HepG2 (cell line): ENCODE measurements around the gene ING5. TPM values are rescaled to one million over a fixed set of nuclear protein-coding genes. Genes with fewer than 3 reads are reported as not detected.
A peak's percentile ranks its signal among the peaks of the same experiment; 100 is the strongest.

Source experiments
- ARNTL ChIP-seq: sonication (generic); formaldehyde crosslinking; IDR thresholded peaks from 2 replicates; pipeline ENCODE4 v1.4.0; 2020; ENCODE audit warnings: mild to moderate bottlenecking, missing genetic modification reagents
- CENPT ChIP-seq: sonication (generic); formaldehyde crosslinking; IDR thresholded peaks from 2 replicates; pipeline ENCODE4 v1.8.0; 2022; ENCODE audit warnings: low read depth, mild to moderate bottlenecking, moderate library complexity, missing genetic modification reagents
- CHD2 ChIP-seq: IDR thresholded peaks from 2 replicates; pipeline ENCODE4 v1.6.1; 2011; ENCODE audit warnings: low read depth, low read length, improper control_type of control experiment
- DRAP1 ChIP-seq: IDR thresholded peaks from 2 replicates; pipeline ENCODE4 v1.6.1; 2016; ENCODE audit warnings: missing genetic modification reagents, missing compliant biosample characterization
- FOSL2 ChIP-seq: sonication (generic); formaldehyde crosslinking; IDR thresholded peaks from 2 replicates; pipeline ENCODE4 v1.4.0; 2020; ENCODE audit warnings: missing genetic modification reagents
- FOXO4 ChIP-seq: sonication (generic); formaldehyde crosslinking; conservative IDR thresholded peaks from 2 replicates; pipeline ENCODE4 v1.8.1; 2023; ENCODE audit warnings: missing genetic modification reagents
- HMGXB3 ChIP-seq: sonication (generic); formaldehyde crosslinking; IDR thresholded peaks from 2 replicates; pipeline ENCODE4 v1.4.0; 2020; ENCODE audit warnings: missing genetic modification reagents, borderline replicate concordance
- MAZ ChIP-seq, 2 experiments: sonication (generic) in 1 of 2; formaldehyde crosslinking in 1 of 2; IDR thresholded peaks; 2 replicates each; pipeline versions ENCODE4 v1.5.0 to v1.6.1; 2012 to 2020; ENCODE audit warnings: low read depth in 2 of 2, mild to moderate bottlenecking in 2 of 2, borderline replicate concordance in 1 of 2, improper control_type of control experiment in 1 of 2, low read length in 1 of 2, missing genetic modification reagents in 1 of 2, moderate library complexity in 1 of 2
- MTF1 ChIP-seq: sonication (generic); formaldehyde crosslinking; IDR thresholded peaks from 2 replicates; pipeline ENCODE4 v1.5.0; 2020; ENCODE audit warnings: missing genetic modification reagents
- NFIB ChIP-seq: sonication (generic); formaldehyde crosslinking; IDR thresholded peaks from 2 replicates; pipeline ENCODE4 v1.9.0; 2021; ENCODE audit warnings: missing genetic modification reagents, mild to moderate bottlenecking, borderline replicate concordance
- PAF1 ChIP-seq: IDR thresholded peaks from 2 replicates; pipeline ENCODE4 v1.6.1; 2016; ENCODE audit warnings: missing genetic modification reagents, missing compliant biosample characterization
- PCBP1 ChIP-seq: fragments of 200-400 bp; formaldehyde crosslinking; IDR thresholded peaks from 2 replicates; pipeline ENCODE4 v1.6.1; 2017; ENCODE audit warnings: mild to moderate bottlenecking, low read depth, low read length, borderline replicate concordance
- SIN3B ChIP-seq: fragments of 150-350 bp; IDR thresholded peaks from 2 replicates; pipeline ENCODE4 v1.6.1; 2014; ENCODE audit warnings: low read length
- THRA ChIP-seq: sonication (generic); formaldehyde crosslinking; IDR thresholded peaks from 2 replicates; pipeline ENCODE4 v1.4.0; 2020; ENCODE audit warnings: missing genetic modification reagents, borderline replicate concordance
- ZBTB21 ChIP-seq: sonication (generic); formaldehyde crosslinking; IDR thresholded peaks from 2 replicates; pipeline ENCODE4 v1.4.0; 2020; ENCODE audit warnings: missing genetic modification reagents
- ZNF275 ChIP-seq: sonication (generic); formaldehyde crosslinking; IDR thresholded peaks from 2 replicates; pipeline ENCODE4 v1.8.0; 2022; ENCODE audit warnings: missing genetic modification reagents, mild to moderate bottlenecking, inconsistent platforms, borderline replicate concordance
- ZNF563 ChIP-seq: sonication (generic); formaldehyde crosslinking; IDR thresholded peaks from 2 replicates; pipeline ENCODE4 v1.8.0; 2022; ENCODE audit warnings: mild to moderate bottlenecking, moderate library complexity, missing genetic modification reagents
- ZNF614 ChIP-seq: IDR thresholded peaks from 2 replicates; pipeline ENCODE4 v1.6.1; 2018; ENCODE audit warnings: missing biosample characterization, missing genetic modification reagents, inconsistent platforms, borderline replicate concordance
- polyA plus RNA-seq, 8 experiments: library from polyadenylated mRNA; depleted of rRNA in 3 of 8; stranded (reverse) in 7 of 8; unstranded in 1 of 8; fragments of >200 nt; fragmentation: Illumina TruSeq in 4 of 8; extraction: Trizol in 4 of 8; gene quantifications; 2 replicates each; pipeline versions ENCODE4 v1.2.1 to v1.2.3, GENCODE V29; 2011 to 2016; ENCODE audit warnings: low read depth in 4 of 8, missing spikeins in 1 of 8, mixed read lengths in 1 of 8; ENCODE audit not compliant: insufficient read depth in 1 of 8
- total RNA-seq, 5 experiments: library from RNA; depleted of rRNA; stranded (reverse); fragments of >200 nt; fragmentation: Illumina TruSeq; extraction: Trizol; gene quantifications; 2 replicates each; pipeline ENCODE4 v1.2.3, GENCODE V29; 2016; ENCODE audit warnings: low read depth in 1 of 5

Gene ING5
- total and polyA plus RNA-seq, 2 of the 13 experiments (the other 11 are each of a cell fraction or from before 2014, with no cell fraction given), result 61.9 to 71.9 TPM

- 0 out of 2 replicates have a peak, but pooled peaks have one; percentile 86 for TF ChIP-seq FOXO4 (CRISPR knock-in tag)
- no peak for TF ChIP-seq SIN3B
- no peak for TF ChIP-seq ZNF275 (CRISPR knock-in tag)
- TF ChIP-seq ARNTL (CRISPR knock-in tag), result no peak
- 0 out of 2 replicates have a peak, but pooled peaks have one; percentile 71 for TF ChIP-seq NFIB
- no peak for TF ChIP-seq ZBTB21 (CRISPR knock-in tag)
- no peak for TF ChIP-seq MTF1 (CRISPR knock-in tag)
- no peak for TF ChIP-seq CHD2
- TF ChIP-seq PAF1, result 0 out of 2 replicates have a peak, but pooled peaks have one; percentile 39
- peak; percentile 85 for TF ChIP-seq PCBP1
- peak; percentile 2; the same call in 1 of the 2 replicates for TF ChIP-seq HMGXB3 (CRISPR knock-in tag)
- TF ChIP-seq DRAP1 (CRISPR knock-in tag), result 0 out of 2 replicates have a peak, but pooled peaks have one; percentile 41
- TF ChIP-seq THRA (CRISPR knock-in tag), result peak; percentile 49; the same call in 1 of the 2 replicates
- TF ChIP-seq MAZ (IDR thresholded peaks at IDR 0.05; ENCODE audit: borderline replicate concordance, low read depth, low read length), result no peak
- 0 out of 2 replicates have a peak, but pooled peaks have one; percentile 13 for TF ChIP-seq MAZ (CRISPR knock-in tag; IDR thresholded peaks at IDR 0.05; ENCODE audit: low read depth)
- TF ChIP-seq FOSL2, result peak; percentile 56
- TF ChIP-seq CENPT (CRISPR knock-in tag), result no peak; the same call in 1 of the 2 replicates
- peak; percentile 8; the same call in 1 of the 2 replicates for TF ChIP-seq ZNF563
- TF ChIP-seq ZNF614 (CRISPR knock-in tag), result 0 out of 2 replicates have a peak, but pooled peaks have one; percentile 16
Measured at GRCh38 chr2:241773511-241774418, 71.9 kb downstream of the ING5 start (continued).
